ENCODE results near the gene RAB3D.

The RAB3D gene

DNA sequence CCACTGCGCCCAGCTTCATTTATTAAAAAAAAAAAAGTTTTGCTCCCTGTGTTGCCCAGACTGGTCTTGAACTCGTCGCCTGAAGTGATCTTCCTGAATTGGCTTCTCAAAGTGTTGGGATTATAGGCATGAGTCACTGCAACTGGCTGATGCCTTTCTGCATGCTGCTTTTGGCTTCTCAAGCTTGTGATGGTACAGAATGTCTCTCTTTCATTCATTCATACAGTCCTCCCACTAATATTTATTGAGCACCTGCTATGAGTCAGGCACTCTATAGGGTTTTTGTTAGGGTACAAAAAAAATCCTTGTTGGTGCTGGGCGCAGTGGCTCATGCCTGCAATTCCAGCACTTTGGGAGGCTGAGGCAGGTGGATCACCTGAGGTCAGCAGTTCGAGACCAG, 34.5 kb downstream of the RAB3D start:
- Histone ChIP-seq H3K36me3 (peaks cover 85% of the 10 kb centered on the region), H3K4me3 (ENCODE audit: low read depth in 1 of 2, low read length in 1 of 2) (no peak overlapping the region), H3K4me1 (ENCODE audit: control insufficient read depth in 1 of 2, insufficient read depth in 1 of 2, low read depth in 1 of 2, low read length in 1 of 2) (peaks cover 0 to 5% of the 10 kb centered on the region in 2 experiments), H3K27me3 (no peaks in the 10 kb centered on the region), H3K27ac (peak overlapping the region; percentile 36), H3K9me3 (no peaks in the 10 kb centered on the region)
- TF ChIP-seq, protein P1, sequence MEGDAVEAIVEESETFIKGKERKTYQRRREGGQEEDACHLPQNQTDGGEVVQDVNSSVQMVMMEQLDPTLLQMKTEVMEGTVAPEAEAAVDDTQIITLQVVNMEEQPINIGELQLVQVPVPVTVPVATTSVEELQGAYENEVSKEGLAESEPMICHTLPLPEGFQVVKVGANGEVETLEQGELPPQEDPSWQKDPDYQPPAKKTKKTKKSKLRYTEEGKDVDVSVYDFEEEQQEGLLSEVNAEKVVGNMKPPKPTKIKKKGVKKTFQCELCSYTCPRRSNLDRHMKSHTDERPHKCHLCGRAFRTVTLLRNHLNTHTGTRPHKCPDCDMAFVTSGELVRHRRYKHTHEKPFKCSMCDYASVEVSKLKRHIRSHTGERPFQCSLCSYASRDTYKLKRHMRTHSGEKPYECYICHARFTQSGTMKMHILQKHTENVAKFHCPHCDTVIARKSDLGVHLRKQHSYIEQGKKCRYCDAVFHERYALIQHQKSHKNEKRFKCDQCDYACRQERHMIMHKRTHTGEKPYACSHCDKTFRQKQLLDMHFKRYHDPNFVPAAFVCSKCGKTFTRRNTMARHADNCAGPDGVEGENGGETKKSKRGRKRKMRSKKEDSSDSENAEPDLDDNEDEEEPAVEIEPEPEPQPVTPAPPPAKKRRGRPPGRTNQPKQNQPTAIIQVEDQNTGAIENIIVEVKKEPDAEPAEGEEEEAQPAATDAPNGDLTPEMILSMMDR (IDR thresholded peaks at IDR 0.05) = no peak

- H3K36me3 ChIP-seq = peaks cover 56% of the 10 kb centered on the region
- peak overlapping the region; percentile 48 for H3K27ac ChIP-seq
- no peaks in the 10 kb centered on the region for H3K9me3 ChIP-seq
- H3K4me3 ChIP-seq (ENCODE audit: low read depth in 1 of 2, low read length in 1 of 2) = no peak overlapping the region
- H3K4me1 ChIP-seq (ENCODE audit: control insufficient read depth in 1 of 2, insufficient read depth in 1 of 2, low read depth in 1 of 2, low read length in 1 of 2) = peaks cover 15 to 27% of the 10 kb centered on the region in 2 experiments
- no peaks in the 10 kb centered on the region for H3K27me3 ChIP-seq
- TF ChIP-seq, protein P1 (IDR thresholded peaks at IDR 0.05) = no peak
Observed at GRCh38 chr19:11300811-11301120, 38.7 kb downstream of the RAB3D start.

DNA sequence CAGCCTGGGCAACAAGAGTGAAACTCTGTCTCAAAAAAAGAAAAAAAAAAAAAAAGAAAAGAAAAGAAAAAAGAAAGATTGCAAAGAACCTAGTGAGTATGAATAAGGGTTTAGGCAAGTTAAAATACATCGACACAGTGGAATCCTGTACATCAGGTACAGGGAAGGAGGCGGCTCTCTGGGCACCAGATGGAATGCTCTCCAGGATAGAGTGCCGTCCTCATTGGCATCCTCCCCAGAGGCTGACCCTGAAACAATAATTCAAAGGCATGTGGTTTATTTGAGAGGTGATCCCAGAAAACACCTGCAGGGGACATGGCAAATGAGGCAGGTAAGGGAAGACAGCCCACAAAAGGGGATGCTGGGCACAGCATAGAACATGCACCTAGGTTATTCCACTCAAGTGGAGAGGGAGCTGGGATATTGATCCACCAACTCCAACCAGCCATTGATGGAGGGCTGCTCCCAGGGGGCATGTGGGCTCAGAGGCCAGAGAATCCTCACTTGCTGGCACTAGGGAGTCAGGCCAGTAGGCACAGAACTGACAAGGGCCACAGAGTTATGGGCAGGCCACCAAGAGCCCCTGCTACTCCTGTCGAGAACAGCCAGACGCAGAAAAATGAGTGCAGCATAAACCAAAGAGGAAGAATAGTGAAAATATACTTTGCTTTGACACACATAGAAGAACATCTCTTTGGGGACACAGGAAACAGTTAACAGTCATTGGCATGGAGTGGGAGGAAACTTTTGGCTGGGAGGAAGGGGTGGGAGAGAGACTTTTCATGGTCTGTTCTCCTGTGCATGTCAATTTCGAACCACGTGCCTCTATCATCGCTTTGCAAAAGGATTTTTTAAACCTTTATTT, 39.3 kb downstream of the RAB3D start:
- Histone ChIP-seq H3K4me3 (ENCODE audit: low read depth in 1 of 2, low read length in 1 of 2) (no peak overlapping the region), H3K27ac (peak overlapping the region; percentile 48), H3K27me3 (no peaks in the 10 kb centered on the region), H3K36me3 (peaks cover 54% of the 10 kb centered on the region), H3K9me3 (no peaks in the 10 kb centered on the region), H3K4me1 (ENCODE audit: control insufficient read depth in 1 of 2, insufficient read depth in 1 of 2, low read depth in 1 of 2, low read length in 1 of 2) (peaks cover 21 to 33% of the 10 kb centered on the region in 2 experiments)
- TF ChIP-seq, protein P1 (IDR thresholded peaks at IDR 0.05) = no peak

DNA sequence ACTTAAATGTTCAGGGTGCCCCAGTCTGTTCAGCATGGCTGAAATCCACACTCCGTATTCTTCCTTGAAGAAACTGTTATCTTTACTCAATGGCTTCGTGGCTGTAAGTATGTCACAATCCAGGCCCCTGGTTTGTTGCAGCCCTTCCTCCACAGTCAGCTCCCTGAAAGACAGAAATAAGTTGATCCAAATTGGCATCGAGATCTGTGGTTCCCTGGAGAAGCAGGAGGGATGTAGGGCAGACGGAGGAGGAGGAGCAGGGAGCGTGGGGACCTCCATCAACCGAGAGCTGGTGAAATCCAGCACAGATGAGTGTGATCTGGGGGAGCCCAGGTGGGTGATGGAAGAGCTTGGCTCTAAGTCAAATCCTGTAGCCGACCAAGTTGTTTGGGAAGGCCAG, 43.2 kb downstream of the RAB3D start:
- H3K4me1 ChIP-seq (ENCODE audit: control insufficient read depth in 1 of 2, insufficient read depth in 1 of 2, low read depth in 1 of 2, low read length in 1 of 2) = peaks cover 60 to 67% of the 10 kb centered on the region in 2 experiments
- H3K4me3 ChIP-seq (ENCODE audit: low read depth in 1 of 2, low read length in 1 of 2) = peak overlapping the region; percentile 15 to 28
- no peaks in the 10 kb centered on the region for H3K27me3 ChIP-seq
- peak overlapping the region; percentile 91 for H3K27ac ChIP-seq
- H3K36me3 ChIP-seq = peaks cover 30% of the 10 kb centered on the region
- TF ChIP-seq, protein P1 (IDR thresholded peaks at IDR 0.05) = no peak
- H3K9me3 ChIP-seq = no peaks in the 10 kb centered on the region

DNA sequence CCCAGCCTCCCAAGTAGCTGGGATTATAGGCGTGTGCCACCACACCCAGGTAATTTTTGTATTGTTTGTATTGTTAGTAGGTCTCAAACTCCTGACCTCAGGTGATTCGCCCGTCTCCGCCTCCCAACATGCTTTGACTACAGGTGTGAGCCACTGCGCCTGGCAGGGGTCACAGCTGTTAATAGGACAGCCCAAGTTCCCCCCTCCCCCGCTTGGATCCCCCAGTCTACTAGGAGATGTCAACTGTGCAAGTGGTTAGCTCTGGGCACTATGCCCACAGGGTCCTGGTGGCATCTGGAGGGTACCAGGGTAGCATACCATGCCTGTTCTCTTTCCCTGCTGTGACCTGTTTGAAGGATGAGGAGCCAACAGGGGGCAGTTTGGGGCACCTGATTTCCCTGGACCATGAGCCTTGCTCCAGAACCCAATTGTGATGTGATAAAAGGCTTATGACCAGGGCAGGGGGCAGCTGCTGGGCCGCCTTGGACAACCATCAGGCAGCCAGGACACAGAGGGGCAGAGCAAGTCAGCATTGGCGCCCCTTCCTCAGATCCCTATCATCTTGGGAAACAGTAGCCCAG, 43.7 kb downstream of the RAB3D start, which contains the start of gene TSPAN16:
TSS of gene TSPAN16 (plus strand) at position 496 of the 581 bp plus-strand sequence. CDS start 138 bp downstream, outside the sequence.
- Histone ChIP-seq H3K4me1 (ENCODE audit: control insufficient read depth in 1 of 2, insufficient read depth in 1 of 2, low read depth in 1 of 2, low read length in 1 of 2) (peaks cover 60 to 69% of the 10 kb centered on the region in 2 experiments), H3K36me3 (peaks cover 24% of the 10 kb centered on the region), H3K27me3 (no peaks in the 10 kb centered on the region), H3K9me3 (no peaks in the 10 kb centered on the region), H3K27ac (peak within 1 kb of the TSS; percentile 91), H3K4me3 (ENCODE audit: low read depth in 1 of 2, low read length in 1 of 2) (peak within 1 kb of the TSS; percentile 15 to 53)
- TF ChIP-seq, protein P1 (IDR thresholded peaks at IDR 0.05) = no peak
